Peyer's patch (tissue), 4 donors: ENCODE results near the gene B3GALT5. TPM values are rescaled to one million over a fixed set of nuclear protein-coding genes. Genes with fewer than 3 reads are reported as not detected.

Experiments used
- DNase-seq, 3 donors: peaks; one replicate each; pipeline ENCODE4 v3.0.0-alpha.2; 2017 to 2019
- H3K27ac ChIP-seq, 4 donors: fragments of 200-600 bp; sonication (generic); one replicate each; pipeline ENCODE4 v1.5.1; 2016 to 2019
- H3K27me3 ChIP-seq, 2 donors: fragments of 200-600 bp; sonication (generic); one replicate each; pipeline ENCODE4 v1.5.1; 2019
- H3K36me3 ChIP-seq, 3 donors: fragments of 200-600 bp; sonication (generic); one replicate each; pipeline ENCODE4 v1.5.1; 2016 to 2019
- H3K4me1 ChIP-seq, 4 donors: fragments of 200-600 bp; sonication (generic); one replicate each; pipeline ENCODE4 v1.5.1; 2016 to 2019
- H3K4me3 ChIP-seq, 4 donors: fragments of 200-600 bp; sonication (generic); 1 replicate in 3 of 4; 2 replicates in 1 of 4; pipeline ENCODE4 v1.5.1; 2016 to 2019; ENCODE audit warnings: mild to moderate bottlenecking in 1 of 4
- H3K9me3 ChIP-seq, 4 donors: fragments of 200-600 bp; sonication (generic); one replicate each; pipeline ENCODE4 v1.5.1; 2016 to 2019; ENCODE audit warnings: mild to moderate bottlenecking in 1 of 4
- CTCF ChIP-seq, 6 experiments: fragments of 450-650 bp in 4 of 6; fragments of 200-600 bp in 2 of 6; sonication (generic) in 1 of 6; IDR thresholded peaks; one replicate each; pipeline ENCODE4 v1.5.1; 2017 to 2019; ENCODE audit warnings: antibody characterized with exemption in 6 of 6, mild to moderate bottlenecking in 3 of 6, moderate library complexity in 1 of 6
- POLR2A ChIP-seq, 2 donors: fragments of 450-650 bp; IDR thresholded peaks; one replicate each; pipeline ENCODE4 v1.5.1; 2017; ENCODE audit warnings: antibody characterized with exemption in 2 of 2, mild to moderate bottlenecking in 2 of 2, moderate library complexity in 2 of 2
- total RNA-seq, 4 donors: library from RNA; depleted of rRNA; stranded (reverse); fragments of >200 nt; gene quantifications; one replicate each; pipeline ENCODE4 v1.1.0, GENCODE V29; 2016

Gene B3GALT5
- total RNA-seq, 4 donors from 2014 or later: 16.5 to 147 (median 125) TPM

- Histone ChIP-seq H3K4me1 (peaks cover 0 to 36% (median 0%) of the 10 kb centered on the region in 4 donors), H3K9me3 (no peaks in the 10 kb centered on the region), H3K36me3 (no peaks in the 10 kb centered on the region), H3K27me3 (no peaks in the 10 kb centered on the region), H3K4me3 (no peak overlapping the region), H3K27ac (no peak overlapping the region)
- TF ChIP-seq POLR2A (IDR thresholded peaks at IDR 0.05): no peak
- TF ChIP-seq CTCF (IDR thresholded peaks at IDR 0.05): no peak
- no peak for DNase-seq
These were observed 59.2 kb downstream of the B3GALT5 start for GRCh38 chr21:39671986-39672385.

- Histone ChIP-seq H3K9me3 (no peaks in the 10 kb centered on the region), H3K4me3 (no peak overlapping the region), H3K4me1 (peaks cover 0 to 36% (median 0%) of the 10 kb centered on the region in 4 donors), H3K36me3 (no peaks in the 10 kb centered on the region), H3K27ac (peak overlapping the region in 2 of 4 donors; percentile 65 to 67), H3K27me3 (no peaks in the 10 kb centered on the region)
- TF ChIP-seq POLR2A (IDR thresholded peaks at IDR 0.05): no peak
- TF ChIP-seq CTCF (IDR thresholded peaks at IDR 0.05): no peak
- no peak for DNase-seq
These were observed 60.4 kb downstream of the B3GALT5 start for GRCh38 chr21:39673163-39673562.

- Histone ChIP-seq H3K4me1 (peaks cover 0 to 36% (median 0%) of the 10 kb centered on the region in 4 donors), H3K9me3 (no peaks in the 10 kb centered on the region), H3K27me3 (no peaks in the 10 kb centered on the region), H3K4me3 (no peak overlapping the region), H3K27ac (peak overlapping the region in 2 of 4 donors; percentile 65 to 67), H3K36me3 (no peaks in the 10 kb centered on the region)
- no peak for DNase-seq
- TF ChIP-seq POLR2A (IDR thresholded peaks at IDR 0.05): no peak
- no peak for TF ChIP-seq CTCF (IDR thresholded peaks at IDR 0.05)
These were observed 61.0 kb downstream of the B3GALT5 start for GRCh38 chr21:39673736-39674135.

- Histone ChIP-seq H3K4me1 (peaks cover 0 to 31% (median 0%) of the 10 kb centered on the region in 4 donors), H3K27me3 (no peaks in the 10 kb centered on the region), H3K36me3 (no peaks in the 10 kb centered on the region), H3K27ac (peak overlapping the region in 2 of 4 donors; percentile 65 to 67), H3K4me3 (no peak overlapping the region), H3K9me3 (no peaks in the 10 kb centered on the region)
- DNase-seq: peak in 2 of 3 donors; percentile 83
- TF ChIP-seq CTCF (IDR thresholded peaks at IDR 0.05) (no peak), POLR2A (IDR thresholded peaks at IDR 0.05) (no peak)
These were observed 62.1 kb downstream of the B3GALT5 start for GRCh38 chr21:39674801-39675200.

- no peak for DNase-seq
- TF ChIP-seq CTCF (IDR thresholded peaks at IDR 0.05) (no peak), POLR2A (IDR thresholded peaks at IDR 0.05) (no peak)
- Histone ChIP-seq H3K4me1 (peaks cover 0 to 23% (median 0%) of the 10 kb centered on the region in 4 donors), H3K4me3 (no peak overlapping the region), H3K9me3 (no peaks in the 10 kb centered on the region), H3K27me3 (no peaks in the 10 kb centered on the region), H3K27ac (peak overlapping the region in 2 of 4 donors; percentile 37 to 65), H3K36me3 (no peaks in the 10 kb centered on the region)
These were observed 62.9 kb downstream of the B3GALT5 start for GRCh38 chr21:39675590-39675989.
